Caki2 (cell line): ENCODE measurements around the gene SLC22A2. TPM values are rescaled to one million over a fixed set of nuclear protein-coding genes. Genes with fewer than 3 reads are reported as not detected.
"Not testable (repeated sequence)": the region's sequence is repeated elsewhere in the genome, so short reads cannot be mapped to it uniquely, and the experiment has no call there.

Experiments used
- DNase-seq: peaks from one replicate; pipeline ENCODE4 v3.0.0-alpha.2; 2015; ENCODE audit warnings: low read depth
- in situ Hi-C: cut with HindIII; loops from 2 replicates; pipeline ENCODE4 v1.10.0; 2016; ENCODE audit warnings: low sequenced_read_pairs, low pct_unique_long_range_greater_than_20kb, mixed read lengths
- total RNA-seq: library from RNA; depleted of rRNA; stranded (reverse); fragments of >200 nt; shearing (Covaris generic); gene quantifications from 2 replicates; pipeline ENCODE4 v1.2.3, GENCODE V29; 2014; ENCODE audit warnings: low replicate concordance; rRNA removed

The SLC22A2 gene
- 0.10 TPM in 1 of 2 replicates, not detected in the other for total RNA-seq

DNA sequence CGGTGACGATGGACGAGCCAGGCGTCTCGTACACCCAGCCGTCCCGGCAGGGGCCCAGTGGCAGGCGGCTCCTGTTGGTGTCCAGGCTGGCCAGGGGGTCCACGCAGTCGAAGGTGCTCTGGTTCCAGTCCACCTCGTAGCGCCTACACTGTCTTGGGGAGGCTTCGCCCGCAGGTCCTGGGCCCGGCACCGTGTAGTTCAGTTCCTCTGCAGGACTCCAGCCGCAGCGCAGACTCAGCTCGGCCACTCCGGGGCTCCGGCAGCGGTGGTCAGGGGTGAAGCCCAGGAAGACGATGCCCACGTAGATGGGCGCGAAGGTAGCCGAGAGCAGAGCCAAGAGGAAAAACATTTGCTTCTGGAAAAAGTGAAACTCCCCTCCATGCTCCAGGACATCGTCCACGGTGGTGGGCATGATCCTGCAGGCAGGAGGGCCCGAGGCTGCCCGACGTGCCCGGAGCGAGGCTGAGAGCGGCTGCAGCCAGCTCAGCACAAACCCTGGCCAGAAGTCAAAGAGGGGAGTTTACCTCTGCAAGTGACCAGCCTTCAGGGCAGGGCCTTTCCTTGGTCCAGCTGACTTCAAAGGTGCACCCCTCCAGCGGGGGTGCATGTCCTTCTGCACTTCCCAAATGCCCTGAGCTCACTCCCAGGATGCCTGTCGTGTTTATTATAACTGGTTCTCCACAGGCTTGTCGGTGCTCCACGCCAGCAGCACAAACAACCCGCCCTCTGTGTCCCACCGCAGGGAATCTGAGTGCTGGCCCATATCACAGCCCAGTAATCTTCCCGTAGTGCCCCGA, at the start of gene SLC22A2:
Gene SLC22A2, minus strand, starts transcription at position 476 of the 797 bp plus-strand sequence. Its CDS starts 64 bp downstream, at position 412.
- in situ Hi-C loops = no loop called here
- DNase-seq = no peak

- in situ Hi-C loops = no loop called here
- no peak for DNase-seq
These were observed 47.5 kb upstream of the SLC22A2 start for GRCh38 chr6:160305926-160306713.

GRCh38 chr6:160303806-160304205, 45.2 kb upstream of the SLC22A2 start:
- no peak for DNase-seq
- in situ Hi-C loops = no loop called here

GRCh38 chr6:160302431-160303082, 43.9 kb upstream of the SLC22A2 start:
- in situ Hi-C loops = not testable (repeated sequence)

DNA sequence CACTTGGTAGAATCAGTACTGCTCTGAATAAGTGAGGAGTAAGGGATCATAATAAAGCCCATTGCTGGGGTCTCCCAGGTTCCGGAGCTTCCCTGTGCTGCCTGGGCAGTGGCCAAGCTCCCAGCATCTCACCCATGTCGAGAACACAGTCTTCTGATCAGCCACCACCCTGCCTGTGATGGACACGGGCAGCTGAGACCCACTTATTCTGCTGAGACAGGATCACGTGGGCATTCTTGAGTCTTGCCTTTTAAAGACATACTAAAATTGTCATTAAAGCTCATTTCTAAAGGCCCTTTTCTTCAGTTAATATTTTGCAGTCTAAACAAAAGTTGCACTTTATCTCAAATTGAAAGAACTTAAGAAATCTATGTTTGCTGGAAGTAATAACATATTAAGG, 42.7 kb upstream of the SLC22A2 start:
- no peak for DNase-seq
- in situ Hi-C loops = no loop called here

More at GRCh38 chr6:160302431-160303082, 43.9 kb upstream of the SLC22A2 start:
- DNase-seq = not testable (repeated sequence)

GRCh38 chr6:160300076-160300695, 41.6 kb upstream of the SLC22A2 start:
- DNase-seq = peak; percentile 3
- in situ Hi-C loops = no loop called here

- DNase-seq = no peak
- in situ Hi-C loops = no loop called here
These were observed 40.9 kb upstream of the SLC22A2 start for GRCh38 chr6:160299559-160299958.

DNA sequence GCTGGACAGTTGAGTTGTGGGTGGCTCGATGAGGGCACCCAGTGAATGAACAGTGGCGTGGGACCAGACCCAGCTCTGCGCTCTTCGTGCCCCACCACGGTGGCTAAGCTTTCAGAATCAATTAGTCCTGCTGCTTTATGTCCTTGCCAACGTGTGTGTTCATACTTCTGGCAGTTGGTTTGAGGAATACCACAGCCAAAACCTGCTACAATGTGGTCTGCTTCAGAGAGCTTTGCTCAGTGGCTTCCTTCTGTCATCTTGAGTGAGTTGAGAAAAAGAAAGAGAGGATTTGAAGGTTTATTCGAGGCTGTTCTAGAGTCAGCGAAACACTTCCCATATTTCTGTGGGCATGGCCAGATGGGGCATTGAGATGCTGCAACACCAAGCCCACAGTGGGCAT, 39.5 kb upstream of the SLC22A2 start:
- no peak for DNase-seq
- in situ Hi-C loops = no loop called here

DNA sequence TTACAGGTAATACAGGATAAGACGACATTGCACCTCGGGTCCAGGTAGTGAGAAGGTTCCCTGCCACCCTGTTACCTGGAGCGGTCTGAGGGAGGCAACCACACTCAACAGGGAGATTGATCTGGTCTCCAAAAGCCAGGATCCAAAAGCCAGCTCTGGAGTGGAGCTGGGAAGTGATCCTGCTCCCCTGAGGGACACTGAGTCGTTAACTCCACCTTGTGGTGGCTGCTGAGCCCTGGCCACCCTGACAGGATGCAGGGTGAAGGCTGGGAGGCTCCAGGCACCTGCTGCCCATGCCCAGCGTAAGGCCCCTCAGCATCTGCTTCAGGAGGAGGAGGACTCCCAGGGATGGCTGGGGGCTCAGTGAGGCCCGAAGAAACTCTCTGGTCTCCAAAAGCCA, 38.7 kb upstream of the SLC22A2 start:
- in situ Hi-C loops = no loop called here
- DNase-seq = no peak

DNA sequence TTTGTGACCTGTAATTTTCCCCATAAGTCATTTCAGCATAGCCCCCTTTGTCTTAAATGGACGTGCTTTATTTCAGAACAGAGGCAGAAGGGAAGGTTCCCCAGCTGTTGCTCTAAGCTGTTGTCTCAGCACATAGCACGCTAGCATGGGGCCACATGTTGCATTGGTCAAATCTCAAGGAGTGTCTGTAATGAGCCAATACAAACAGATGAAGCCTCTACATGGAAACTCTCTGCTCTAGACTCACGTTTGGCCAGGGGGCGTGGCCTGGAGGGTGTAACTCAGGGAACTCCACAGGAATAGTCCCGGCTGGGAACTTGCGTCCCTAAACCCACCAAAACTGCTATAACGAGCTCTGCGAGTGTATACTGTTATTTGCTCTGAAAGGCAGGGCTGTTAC, 35.2 kb upstream of the SLC22A2 start:
- in situ Hi-C loops = no loop called here
- no peak for DNase-seq

DNA sequence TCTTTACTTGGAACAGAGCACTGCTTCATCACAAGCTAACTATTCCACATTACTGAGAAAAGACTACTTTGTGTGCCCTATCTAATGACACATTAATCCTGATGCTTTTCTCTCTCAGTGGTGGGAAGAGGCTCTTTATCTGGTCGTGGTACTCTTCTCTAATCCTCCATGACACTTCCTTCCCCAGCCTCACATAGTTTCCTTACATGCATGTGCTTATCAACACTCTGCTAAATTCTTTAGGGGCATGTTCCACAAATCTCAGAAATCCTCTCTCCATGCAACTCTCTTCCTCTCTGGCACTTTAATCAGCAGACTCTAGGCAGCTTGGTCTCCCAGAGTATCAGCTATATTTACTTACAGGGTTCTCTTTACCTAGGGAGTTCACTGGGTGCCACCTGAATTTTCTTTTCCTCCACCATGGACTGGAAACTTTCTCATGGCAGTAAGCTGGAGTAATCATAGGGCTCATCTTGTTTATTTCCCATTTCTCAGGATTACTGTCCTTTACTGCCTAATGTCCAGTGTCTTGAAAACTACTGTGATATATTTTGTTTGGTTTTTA, 27.0 kb upstream of the SLC22A2 start:
- no peak for DNase-seq
- in situ Hi-C loops = no loop called here

DNA sequence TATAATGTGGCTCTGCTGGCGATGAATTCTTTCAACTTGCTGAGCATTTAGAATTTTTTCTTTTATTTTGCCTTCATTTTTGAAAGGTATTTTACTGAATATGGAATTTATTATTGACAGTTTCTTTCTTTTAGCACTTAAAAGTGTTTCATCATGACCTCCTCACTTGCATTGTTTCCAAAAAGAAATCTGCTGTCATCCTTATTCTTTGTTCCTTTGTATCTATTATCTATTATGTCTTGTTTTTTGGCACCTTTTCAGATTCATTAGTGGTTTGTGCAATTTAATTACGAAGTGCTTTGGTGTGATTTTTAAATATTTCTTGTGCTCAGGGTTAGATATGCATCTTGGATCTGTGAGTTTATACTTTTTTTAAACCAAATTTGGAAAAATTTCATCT, 26.0 kb upstream of the SLC22A2 start:
- no peak for DNase-seq
- in situ Hi-C loops = no loop called here

- in situ Hi-C loops = no loop called here
- no peak for DNase-seq
These were observed 23.8 kb upstream of the SLC22A2 start for GRCh38 chr6:160282444-160282843.

- in situ Hi-C loops = no loop called here
These were observed 21.2 kb upstream of the SLC22A2 start for GRCh38 chr6:160279850-160280249.

DNA sequence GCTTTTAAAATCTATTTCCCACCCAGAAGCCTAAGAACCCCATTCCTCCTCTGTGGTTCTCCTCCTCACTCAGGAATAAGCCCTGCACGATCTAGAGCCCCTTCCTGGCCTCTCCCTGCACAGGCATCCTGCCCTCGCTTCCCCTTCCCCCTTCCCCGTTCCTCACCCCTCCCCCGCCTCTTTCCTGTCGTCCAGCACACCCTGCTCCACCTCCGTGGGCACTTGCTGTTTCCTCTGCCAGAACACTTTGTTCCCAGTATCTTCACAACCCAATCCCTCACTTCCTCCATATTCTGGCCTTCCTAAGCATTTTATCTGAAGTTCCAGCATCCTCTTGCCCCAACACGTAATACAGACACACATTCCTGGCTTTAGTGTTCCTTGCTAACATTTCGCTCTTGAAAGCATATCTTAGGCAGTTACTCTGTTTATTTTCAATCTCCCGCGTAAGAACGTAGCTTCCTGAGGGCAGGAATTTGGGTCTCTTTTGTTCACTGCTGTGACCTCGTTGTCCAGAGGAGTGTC, 20.2 kb upstream of the SLC22A2 start:
- in situ Hi-C loops = no loop called here
- DNase-seq = no peak

More at GRCh38 chr6:160279850-160280249, 21.2 kb upstream of the SLC22A2 start:
- no peak for DNase-seq

- in situ Hi-C loops = no loop called here
- no peak for DNase-seq
These were observed 19.7 kb upstream of the SLC22A2 start for GRCh38 chr6:160278311-160278710.

GRCh38 chr6:160277546-160277945, 18.9 kb upstream of the SLC22A2 start:
- no peak for DNase-seq
- in situ Hi-C loops = no loop called here

DNA sequence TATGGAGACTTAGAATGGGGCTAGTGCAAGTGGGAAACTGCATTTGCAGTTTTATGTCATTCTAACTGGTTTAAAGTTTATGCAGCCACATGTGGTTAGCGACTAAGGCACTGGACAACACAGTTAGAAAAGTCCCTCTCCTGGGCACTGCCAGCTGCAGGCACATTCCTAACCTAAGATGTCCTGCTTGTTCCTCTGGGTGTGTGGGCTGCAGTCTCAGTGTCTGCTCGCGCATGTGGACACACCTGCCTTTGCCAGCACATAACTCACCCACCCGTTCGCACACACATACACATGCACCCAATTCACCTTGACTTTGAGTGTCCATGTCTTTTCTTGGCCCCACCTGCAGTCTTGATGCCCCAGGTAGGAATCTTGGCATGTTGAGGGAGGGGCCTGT, 18.5 kb upstream of the SLC22A2 start:
- in situ Hi-C loops = no loop called here
- DNase-seq = no peak
